Sciatic nerve (tissue), 2 donors: Measurements from ENCODE around the gene RRBP1. TPM values are rescaled to one million over a fixed set of nuclear protein-coding genes. Genes with fewer than 3 reads are reported as not detected.

Experiments
- ATAC-seq: fragments of 200-7000 bp; cut with Tn5 transposase; one replicate; pipeline ENCODE4 v1.9.1; 2020; ENCODE audit warnings: mild to moderate bottlenecking, moderate library complexity
- DNase-seq: peaks from one replicate; pipeline ENCODE4 v3.0.0-alpha.2; 2020; ENCODE audit warnings: low spot score
- intact Hi-C: fragments of 100-400 bp; cut with DNase I; formaldehyde crosslinking; loops from one replicate; pipeline ENCODE4 v1.14.2; 2022
- total RNA-seq: library from RNA; stranded (reverse); fragmentation: NEBNext Ultra II Directional; extraction: Animal tissue kit (Norgen Biotek cat#: 25700); gene quantifications from one replicate; pipeline ENCODE4 v1.2.1, GENCODE V29; 2021
- donor health status: DM: no; HTN: no; CAD: no.
- donor health status: DM: no; HTN: no; CAD: no.

Gene RRBP1
- total RNA-seq, 1 donor from 2014 or later: 163 TPM

- ATAC-seq: no peak
- intact Hi-C loops: loop anchor here (10.0 kb wide), 1 partner anchor 211 kb away; no protein-coding TSS in a partner anchor
- no peak for DNase-seq
Observed at GRCh38 chr20:17684077-17684888, 2.2 kb upstream of the RRBP1 start.

GRCh38 chr20:17683218-17684076, 1.4 kb upstream of the RRBP1 start:
- DNase-seq (no peak), ATAC-seq (no peak)
- intact Hi-C loops: loop anchor here (10.0 kb wide), 1 partner anchor 211 kb away; no protein-coding TSS in a partner anchor

DNA sequence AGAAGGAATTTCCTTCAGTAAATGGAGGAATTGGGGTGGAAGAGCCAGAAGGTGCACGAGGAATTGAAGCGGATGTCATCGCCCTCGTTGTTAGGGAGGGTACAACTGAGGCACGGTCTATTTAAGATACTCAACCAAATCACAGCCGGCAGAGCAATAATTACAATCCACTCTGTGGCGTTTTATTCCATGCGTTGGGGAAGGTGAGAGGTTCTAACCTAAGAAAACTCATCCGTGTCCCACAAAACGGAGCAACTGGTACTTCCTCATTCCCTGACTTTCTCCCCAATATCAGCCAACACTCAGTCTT, 802 bp upstream of the RRBP1 start:
- no peak for ATAC-seq
- intact Hi-C loops: loop anchor here (10.0 kb wide), 1 partner anchor 212 kb away; no protein-coding TSS in a partner anchor
- DNase-seq: no peak

- intact Hi-C loops: loop anchor here (10.0 kb wide), 1 partner anchor 213 kb away; no protein-coding TSS in a partner anchor
- DNase-seq (no peak), ATAC-seq (no peak)
Observed at GRCh38 chr20:17681726-17682102, 328 bp downstream of the RRBP1 start.

DNA sequence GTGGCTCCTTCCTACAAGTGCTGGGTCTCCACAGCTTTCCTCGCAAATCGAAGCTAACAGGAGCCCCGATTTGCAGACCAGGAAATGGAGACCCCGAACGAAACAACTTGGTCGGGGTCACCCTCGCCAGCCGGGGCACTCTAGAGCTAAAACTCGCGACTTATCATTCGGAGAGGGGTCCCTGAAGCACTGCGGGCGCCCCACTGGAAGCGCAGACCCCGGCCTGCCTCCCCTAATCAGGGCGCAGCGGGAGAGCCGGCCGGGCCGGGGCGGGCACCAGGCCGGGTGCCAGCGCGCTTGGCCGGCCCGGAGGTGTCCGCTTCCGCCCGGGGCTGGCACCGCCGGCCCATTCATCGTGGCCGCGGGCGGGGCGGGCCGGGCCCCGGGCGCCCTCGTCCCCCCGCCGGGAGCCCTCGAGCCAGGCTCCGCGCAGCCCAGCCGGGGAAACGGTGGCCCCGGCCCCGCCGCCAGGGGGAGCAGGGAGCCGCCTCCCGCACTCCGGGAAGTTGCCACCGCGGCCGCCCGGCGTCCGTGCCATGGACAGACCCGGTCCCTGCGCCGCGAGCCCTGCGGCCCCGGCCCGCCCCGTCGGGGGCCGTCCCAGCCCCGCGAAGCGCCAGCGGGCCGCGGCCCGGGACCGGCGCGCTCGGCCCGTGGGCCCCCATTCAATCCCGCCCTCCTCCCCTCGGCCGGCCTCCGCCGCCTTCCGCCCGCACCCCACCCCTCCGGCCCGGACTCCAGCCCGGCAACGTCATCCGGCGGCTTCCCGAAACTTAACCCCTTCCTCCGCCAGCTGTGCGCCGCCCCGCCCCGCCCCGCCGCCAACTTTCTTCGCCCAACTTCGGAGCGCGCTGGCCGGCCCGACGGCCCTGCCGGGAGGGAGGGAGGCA, 961 bp downstream of the RRBP1 start:
- DNase-seq (peak; percentile 90), ATAC-seq (peak; percentile 31)
- intact Hi-C loops: loop anchor here (10.0 kb wide), 1 partner anchor 214 kb away; no protein-coding TSS in a partner anchor

DNA sequence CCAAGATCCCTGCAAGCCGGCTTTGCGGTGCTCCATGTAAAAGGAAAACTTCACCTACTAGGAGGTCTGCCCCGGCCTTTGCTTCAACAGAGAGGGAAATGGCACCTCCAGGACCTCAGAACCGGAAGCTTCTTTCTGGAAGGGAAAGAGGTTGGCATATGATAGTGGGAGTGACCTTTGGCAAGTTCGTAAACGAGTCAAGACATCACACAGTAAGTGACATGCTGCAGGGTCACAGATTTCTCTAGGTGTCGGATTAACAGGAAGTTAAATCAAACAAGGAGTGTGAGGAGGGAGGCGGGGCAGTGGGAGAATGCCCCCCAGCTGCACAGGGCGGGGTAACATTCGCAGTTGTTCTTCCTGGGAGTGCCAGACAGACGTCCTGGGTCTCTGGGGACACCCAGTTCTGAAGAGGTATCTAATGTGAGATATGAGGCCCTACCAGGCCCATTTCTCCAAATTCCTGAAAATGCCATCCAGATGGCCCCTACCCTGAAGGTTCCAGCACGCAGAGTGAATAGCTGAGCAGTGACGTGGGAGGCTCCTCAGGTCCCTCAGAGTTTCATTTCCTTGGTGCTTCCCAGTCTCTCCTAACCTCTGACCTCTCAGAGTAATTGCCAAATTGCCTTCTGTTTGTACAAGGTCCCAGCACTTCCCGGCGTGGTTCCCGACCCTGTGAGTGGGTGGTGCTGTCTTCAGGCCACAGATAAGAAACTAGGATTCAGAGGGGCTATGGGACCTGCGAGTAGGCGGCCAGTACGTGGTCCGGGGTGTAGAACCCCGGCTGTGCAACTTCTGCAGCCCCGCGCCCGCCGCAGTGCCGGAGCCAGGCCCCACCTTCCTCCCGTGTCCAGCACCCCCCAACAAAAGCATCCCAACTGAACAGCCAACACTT, 1.9 kb downstream of the RRBP1 start:
- ATAC-seq: peak; percentile 2
- no peak for DNase-seq
- intact Hi-C loops: loop anchor here (10.0 kb wide), 1 partner anchor 215 kb away; no protein-coding TSS in a partner anchor

- ATAC-seq (no peak), DNase-seq (no peak)
- intact Hi-C loops: no loop called here
Observed at GRCh38 chr20:17678886-17679285, 3.2 kb downstream of the RRBP1 start.

- DNase-seq (no peak), ATAC-seq (no peak)
- intact Hi-C loops: no loop called here
Observed at GRCh38 chr20:17678295-17678694, 3.7 kb downstream of the RRBP1 start.

DNA sequence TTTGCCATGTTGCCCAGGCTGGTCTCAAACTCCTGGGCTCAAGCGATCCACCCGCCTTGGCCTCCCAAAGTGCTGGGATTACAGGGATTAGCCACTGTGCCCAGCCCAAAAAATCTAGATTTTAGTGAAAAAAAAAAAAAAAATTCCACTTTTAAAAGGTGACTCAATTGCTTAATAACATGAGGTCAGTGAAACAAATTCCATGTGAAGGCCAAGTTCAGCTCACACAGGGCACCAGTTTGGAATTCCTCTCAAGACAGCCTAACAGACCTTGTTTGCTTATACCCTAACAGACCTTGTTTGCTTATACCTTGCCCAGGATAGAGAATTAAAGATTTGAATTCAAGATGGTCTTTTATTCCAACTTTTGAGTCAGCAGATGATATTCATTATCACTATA, 5.1 kb downstream of the RRBP1 start:
- no peak for DNase-seq
- intact Hi-C loops: no loop called here
- ATAC-seq: no peak

GRCh38 chr20:17676378-17676759, 5.7 kb downstream of the RRBP1 start:
- DNase-seq: no peak
- ATAC-seq: no peak
- intact Hi-C loops: no loop called here

DNA sequence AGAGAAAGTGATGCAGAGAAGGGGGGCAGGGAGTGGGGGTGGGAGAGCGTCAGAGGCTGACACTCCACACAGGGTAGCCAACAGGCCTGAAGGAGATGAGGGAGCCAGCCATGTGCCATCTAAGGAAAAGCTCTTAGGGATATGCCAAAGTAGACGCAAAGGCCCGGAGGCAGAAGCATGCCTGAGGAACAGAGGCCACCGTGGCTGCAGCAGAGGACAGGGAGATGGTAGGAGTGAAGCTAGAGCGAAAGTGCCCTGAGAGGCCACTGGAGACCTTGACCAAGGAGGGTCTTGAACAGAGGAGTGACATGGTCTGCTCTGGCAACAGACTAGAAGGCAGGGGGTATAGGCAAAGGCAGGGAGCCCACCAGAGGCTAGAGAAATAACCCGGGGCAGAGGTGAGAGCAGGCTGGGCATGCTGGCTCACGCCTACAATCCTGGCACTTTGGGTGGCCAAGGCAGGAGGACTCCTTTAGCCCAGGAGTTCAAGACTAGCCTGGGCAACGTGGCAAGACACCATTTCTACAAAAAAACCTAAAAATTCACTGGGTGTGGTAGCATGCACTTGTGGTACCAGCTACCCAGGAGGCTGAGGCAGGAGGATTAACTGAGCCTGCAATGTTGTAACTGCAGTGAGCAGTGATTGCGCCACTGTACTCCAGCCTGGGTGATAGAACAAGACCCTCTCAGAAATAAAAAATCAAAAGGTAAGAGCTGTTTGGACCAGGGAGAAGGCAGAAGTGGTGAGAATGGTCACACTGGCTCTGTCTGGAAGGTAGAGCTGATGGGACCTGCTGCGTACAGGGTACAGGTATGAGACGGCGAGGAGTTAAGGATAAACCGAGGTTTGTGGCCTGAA, 6.3 kb downstream of the RRBP1 start:
- DNase-seq: no peak
- ATAC-seq: no peak
- intact Hi-C loops: no loop called here

GRCh38 chr20:17674722-17675518, 7.1 kb downstream of the RRBP1 start:
- no peak for DNase-seq
- intact Hi-C loops: no loop called here
- peak; percentile 58 for ATAC-seq

DNA sequence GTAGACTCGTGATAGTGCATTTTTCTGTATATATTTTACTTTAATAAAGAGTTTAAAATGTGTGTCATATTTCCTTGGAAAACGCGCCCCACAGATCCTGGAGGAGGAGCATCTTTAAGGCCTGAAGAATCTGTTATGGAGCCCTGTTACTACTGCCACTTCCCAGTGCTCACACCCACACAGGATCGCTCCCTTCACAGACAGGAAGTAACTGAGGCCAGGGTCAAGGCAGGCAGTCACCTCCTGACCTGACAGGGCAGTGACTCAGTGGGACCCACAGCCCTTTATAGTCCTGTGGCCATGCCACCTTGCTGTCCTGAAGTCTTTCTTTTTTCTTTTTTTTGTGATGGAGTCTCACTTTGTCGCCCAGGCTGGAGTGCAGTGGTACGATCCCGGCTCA, 9.0 kb downstream of the RRBP1 start:
- intact Hi-C loops: no loop called here
- no peak for ATAC-seq
- DNase-seq: no peak

- ATAC-seq: no peak
- DNase-seq: no peak
- intact Hi-C loops: no loop called here
Observed at GRCh38 chr20:17671565-17671964, 10.5 kb downstream of the RRBP1 start.

GRCh38 chr20:17671011-17671410, 11.0 kb downstream of the RRBP1 start:
- intact Hi-C loops: no loop called here
- DNase-seq: no peak
- ATAC-seq: no peak

DNA sequence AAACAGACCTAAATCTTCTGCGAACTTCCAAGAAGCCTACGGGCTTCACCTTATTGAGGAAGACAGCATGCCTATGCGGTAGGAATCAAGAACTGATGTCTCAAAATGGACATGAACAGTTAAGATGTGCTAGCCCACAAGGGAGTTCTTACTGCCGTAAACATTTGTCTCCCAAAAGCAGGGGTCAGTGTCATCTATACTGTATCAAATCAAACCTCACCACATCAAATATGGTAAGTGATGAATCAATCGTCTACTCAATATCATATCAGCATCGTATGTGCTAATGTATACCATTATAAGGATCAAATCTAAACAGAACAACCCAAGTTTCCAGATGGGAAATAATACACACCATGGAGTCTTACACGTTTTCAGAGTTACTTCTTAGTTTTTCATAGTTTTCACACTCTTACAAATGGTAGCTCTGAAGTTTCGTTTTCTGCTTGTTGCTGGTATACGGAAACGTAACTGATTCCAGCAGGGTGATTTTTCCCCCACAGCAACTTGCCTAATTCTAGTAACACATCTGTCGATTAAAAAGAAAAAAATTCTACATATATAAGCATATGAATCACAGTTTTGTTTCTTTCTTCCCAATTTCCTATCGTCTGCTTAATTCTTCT, 12.6 kb downstream of the RRBP1 start:
- DNase-seq: no peak
- intact Hi-C loops: no loop called here
- no peak for ATAC-seq
